ENCODE data around the gene DNM2.

DNM2 gene

DNA sequence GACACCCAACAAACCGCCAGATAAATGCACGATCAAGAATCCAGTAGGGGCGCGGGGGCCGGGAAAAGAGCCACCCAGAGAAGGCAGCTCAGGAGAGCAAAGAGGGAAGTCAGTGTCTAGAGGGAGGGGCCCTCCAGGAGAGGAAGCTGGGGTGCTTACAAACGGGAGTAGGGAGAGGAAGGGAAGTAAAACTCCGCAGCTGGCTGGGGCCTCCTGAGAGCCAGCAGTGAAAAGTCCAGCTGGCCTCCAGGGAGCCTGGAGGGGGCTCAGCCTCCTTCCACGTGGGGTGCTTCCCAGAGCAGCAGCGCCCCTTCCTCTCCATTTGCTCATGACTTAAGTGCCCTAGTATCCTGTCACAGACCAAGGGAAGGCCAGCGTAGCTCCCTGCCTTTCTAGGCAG is 66.4 kb downstream of the DNM2 start:
- DNase-seq: peak; percentile 87

DNA sequence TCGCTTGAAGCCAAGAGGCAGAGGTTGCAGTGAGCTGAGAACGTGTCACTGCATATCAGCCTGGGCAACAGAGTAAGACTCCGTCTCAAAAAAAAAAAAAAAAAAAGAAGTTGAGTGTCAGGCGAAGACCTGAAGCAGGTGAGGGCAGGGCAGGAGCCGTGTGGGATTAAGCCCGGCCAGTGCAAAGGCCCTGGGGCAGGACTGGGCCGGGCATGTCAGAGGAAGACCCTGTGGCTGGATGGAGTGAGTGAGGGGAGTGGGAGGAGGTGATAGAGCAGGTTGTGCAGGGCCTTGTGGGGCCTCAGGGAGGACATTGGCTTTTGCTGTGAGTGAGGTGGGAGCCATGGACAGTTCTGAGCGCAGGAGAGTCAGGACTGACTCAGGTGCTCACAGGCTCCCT is 70.3 kb downstream of the DNM2 start:
- DNase-seq: no peak

DNA sequence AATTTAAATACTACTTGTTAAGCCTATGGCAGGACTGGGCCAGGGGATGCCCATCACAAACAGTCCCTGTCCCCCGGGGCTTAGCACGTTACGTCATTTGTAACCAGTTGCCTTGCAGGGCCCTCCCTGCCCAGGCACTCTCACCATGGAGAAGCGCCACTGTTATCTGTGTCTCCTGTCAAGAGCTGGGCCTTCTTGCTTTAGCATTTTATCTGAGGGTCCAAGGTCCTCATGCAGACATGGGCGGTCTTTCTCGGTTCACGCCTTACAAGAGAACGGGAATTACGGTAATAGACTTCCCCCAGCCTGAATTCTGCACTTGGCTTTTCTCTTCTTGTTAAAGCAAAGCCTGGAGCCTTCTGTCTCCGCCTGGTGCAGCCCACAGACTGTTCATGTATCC is 72.0 kb downstream of the DNM2 start:
- DNase-seq: no peak

DNA sequence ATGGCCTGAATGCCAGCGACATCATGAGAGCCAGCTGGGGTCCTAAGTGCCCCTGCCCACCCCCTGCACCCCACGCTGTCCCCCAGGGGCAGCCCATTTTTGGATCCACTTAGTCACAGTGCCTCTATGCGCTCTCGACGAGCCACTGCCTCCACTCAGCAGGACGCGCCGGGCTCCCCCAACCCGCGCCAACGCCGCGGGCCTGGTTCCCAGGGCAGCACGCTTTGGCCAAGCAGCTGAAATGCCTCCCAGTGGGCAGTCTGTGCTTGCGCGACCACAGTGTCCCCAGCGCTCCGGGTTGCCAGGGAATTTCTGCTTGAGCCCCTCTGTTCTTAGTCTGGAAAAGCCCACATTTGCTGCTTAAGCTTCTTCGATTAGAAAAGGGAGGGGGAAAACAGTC is 78.8 kb downstream of the DNM2 start:
- no peak for DNase-seq

DNA sequence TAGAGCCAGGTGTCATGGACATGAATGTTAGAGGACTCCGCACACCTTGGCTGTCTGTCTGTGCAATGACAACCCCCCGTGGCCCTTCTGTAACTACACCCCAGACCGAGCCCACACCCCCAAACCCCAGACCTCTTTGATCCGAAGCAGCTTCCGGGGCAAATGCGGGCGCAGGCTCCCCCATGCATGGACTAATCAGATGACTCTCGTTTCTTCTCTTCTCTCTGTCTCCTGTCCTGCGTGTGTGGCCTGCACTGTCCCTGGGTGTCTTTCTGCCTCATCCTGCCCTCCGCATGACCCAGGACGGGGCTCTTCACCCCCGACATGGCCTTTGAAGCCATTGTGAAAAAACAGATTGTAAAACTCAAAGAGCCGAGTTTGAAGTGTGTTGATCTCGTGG is 79.2 kb downstream of the DNM2 start:
- no peak for DNase-seq

DNA sequence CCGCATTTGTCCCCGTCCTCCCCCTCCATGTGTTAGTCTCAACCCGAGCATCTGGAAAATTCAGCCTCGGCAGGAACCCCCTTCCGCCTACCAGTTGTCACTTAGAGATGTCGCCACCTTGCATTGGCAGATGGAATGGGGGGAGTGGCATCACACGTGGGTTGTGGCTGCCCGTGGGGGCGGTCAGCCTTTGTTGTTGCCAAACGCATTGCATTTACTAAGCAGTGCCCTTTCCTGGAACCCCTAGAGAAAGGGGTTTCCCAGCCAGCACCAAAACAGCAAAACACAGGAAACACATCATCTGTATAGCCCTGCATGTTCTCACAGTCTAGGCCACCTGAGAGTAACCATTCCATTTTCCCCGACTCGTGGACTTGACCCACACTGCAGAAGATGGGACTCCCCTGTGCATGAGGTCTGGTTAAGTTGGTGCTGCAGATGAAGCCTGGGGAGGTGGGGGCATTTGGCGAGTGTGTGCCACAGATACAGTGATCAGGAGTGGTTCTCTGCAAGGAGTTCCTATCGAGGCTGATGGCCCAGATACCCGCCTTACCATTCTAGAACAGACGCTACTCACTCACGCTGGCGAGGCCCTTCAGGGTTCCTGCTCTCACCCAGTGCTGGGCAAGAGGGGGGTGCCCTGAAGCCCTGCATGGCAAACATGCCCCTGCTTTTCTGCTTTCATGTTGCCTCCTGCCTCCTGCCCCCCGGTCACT is 79.8 kb downstream of the DNM2 start:
- DNase-seq: peak; percentile 56

DNA sequence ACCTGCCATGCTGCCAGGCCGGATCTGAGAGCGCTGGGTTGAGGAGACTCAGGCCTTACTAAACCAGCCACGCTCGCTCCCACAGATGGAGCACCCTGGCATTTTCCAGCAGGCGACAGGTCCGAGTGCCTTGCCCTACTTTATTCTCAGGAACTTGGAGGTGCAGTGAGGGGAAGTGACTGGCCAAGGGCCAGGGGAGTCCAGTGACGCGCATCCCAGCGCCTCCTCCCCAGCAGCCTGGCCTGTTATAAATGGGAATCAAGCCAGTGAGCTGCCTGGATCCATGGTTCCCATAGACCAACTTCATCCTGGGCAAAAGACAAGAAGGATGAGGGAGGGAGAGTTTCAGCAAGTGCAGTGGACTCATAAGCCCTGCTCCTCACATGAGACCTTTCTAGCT is 82.6 kb downstream of the DNM2 start:
- DNase-seq: no peak

DNA sequence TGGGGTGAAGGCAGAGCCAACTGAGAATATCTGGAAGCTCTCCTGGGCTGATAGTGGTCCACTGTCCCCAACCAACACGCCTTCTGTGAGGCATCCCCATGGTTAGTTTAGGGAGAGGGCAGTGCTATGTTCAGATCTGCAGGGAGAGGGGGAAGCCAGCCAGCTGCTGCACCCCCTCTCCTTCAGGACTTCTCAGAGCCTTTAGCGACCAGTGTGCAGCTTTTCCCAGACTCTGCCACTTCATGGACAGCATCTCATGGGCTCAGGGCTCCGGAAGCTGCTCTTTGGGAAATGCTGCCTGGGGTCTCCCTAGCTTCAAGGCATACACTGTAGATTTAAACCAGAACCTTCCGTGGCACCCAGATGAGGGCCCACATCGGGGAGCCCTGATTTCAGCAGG is 84.6 kb downstream of the DNM2 start:
- DNase-seq: no peak

DNA sequence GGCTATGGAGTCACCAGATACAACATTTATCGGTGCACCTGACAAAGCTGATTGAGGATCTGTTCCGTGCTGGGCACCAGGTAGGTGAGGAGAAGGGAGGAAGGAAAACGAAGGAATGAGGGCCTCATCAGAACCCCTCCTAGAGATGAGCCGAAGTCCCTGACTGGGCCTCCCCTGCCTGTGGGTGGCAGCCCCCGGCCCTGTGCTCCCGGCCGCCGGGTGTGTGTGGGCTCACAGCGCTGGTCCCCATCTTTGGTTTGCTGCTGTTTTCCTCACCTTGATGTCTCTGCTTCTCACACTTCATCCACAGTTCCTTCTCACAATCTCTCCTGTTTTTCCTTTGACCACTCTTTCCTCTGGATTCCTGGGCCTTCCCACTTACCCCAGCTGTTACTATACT is 85.4 kb downstream of the DNM2 start:
- DNase-seq: no peak

DNA sequence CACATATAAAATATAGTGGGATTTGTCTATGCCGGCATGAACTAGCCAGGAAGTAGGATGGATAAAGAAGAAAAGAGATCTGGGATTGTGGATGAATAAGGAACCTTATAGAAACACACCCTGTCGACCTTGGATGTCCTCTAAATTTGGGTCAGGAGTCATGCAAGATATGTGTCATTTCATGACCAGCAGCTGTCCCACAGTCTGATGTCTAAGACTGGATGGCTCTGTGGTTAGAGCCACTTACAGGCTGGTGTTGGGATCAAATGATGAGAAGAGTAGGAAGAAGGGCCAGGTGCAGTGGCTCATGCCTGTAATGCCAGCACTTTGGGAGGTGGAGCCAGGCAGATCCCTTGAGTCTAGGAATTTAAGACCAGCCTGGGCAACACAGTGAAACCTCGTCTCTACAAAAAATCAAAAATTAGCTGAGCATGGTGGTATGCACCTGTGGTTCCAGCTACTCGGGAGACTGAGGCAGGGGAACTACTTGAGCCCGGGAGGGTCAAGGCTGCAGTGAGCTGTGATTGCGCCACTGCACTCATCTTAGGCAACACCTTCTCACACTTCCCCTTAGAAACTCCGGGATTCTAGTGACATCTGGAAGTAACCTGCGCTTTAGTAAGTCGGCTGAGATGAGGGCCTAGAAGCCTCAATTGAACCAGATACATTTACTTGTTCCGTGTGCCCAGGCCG is 87.3 kb downstream of the DNM2 start:
- peak; percentile 83 for DNase-seq

DNA sequence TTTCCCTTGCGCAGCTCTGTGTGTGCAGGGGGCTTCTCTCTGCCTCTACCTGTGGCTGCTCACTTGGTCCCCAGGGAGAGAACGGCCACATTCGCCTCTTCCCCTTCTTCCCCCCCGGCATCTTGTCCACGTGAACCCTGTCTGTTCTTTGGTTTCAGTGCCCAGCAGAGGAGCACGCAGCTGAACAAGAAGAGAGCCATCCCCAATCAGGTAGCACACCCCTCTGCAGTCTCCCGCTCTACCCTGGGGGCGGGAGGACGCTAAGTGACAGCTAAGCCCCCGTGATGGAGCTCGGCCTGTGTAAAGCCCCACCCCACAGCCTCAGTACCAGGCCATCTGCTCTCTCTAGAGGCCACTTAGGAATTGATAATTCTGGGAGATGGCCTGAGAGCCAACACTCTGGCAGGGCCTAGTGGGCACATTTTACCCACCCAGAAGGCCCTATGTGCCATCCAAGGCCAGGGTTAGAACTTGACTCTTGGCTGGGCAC is 87.9 kb downstream of the DNM2 start:
- DNase-seq: no peak

DNA sequence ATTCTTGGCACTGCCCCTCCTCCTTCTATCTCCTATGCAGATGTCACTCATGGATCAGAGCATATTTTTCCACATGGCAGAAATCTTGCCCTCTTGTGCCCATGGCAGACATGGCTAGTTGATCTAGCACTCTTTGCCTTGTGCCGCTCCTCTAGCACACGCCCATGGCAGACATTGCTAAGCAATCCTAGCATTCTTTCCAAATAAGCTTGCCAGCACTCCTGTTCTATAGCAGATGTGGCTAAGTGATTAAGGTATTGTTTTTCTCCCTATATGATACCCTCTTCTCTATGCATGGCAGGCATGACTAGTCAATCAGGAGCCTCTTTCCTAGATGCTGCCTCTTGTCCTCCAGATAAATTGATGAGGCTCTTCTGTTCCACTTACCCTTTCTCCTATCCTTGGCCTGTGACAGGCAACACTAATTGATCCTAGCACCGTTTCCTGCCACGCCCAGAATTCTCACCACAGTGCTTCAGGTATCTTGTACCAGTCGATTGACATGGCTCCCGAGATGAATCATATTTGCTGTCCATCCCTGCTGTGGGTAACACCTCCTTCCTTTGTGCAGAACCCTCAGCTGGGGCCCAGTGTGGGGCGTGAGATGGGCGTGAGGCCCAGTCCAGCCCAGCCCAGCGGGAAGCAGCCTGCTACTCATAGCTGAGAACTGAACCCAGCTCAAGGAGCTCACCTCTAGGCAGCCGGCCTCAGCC is 91.2 kb downstream of the DNM2 start:
- DNase-seq: peak; percentile 13

DNA sequence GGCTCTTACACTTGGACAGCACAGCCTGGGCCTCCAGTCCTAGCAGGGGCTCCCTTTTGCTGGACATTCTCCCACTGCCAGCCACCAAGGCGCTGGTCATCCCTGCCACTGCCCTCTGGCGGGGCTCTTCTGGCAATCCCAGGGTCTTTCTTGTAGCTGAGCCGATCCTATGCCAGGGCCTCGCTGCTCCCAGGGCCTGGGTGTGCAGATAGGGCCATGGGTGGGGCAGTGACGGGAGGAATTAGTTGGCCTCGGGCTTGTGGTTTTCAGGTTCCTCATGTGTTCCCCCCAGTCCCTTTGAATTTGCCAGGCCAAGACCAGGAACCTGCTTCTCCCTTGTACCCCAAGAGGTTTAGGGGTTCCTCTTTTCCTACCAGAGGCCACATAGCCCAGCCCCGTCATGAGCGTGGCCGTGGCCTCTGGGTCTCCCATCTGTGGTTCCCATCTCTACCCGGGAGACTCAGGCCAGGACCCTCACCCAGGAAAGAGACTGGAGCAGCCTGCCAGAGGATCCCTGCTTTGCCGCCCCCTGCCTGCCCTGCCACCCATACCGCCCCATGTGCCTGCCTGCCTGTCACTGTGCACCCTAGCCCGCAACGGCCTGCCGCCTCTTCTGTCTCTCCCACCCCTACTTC is 91.9 kb downstream of the DNM2 start:
- DNase-seq: peak; percentile 28

DNA sequence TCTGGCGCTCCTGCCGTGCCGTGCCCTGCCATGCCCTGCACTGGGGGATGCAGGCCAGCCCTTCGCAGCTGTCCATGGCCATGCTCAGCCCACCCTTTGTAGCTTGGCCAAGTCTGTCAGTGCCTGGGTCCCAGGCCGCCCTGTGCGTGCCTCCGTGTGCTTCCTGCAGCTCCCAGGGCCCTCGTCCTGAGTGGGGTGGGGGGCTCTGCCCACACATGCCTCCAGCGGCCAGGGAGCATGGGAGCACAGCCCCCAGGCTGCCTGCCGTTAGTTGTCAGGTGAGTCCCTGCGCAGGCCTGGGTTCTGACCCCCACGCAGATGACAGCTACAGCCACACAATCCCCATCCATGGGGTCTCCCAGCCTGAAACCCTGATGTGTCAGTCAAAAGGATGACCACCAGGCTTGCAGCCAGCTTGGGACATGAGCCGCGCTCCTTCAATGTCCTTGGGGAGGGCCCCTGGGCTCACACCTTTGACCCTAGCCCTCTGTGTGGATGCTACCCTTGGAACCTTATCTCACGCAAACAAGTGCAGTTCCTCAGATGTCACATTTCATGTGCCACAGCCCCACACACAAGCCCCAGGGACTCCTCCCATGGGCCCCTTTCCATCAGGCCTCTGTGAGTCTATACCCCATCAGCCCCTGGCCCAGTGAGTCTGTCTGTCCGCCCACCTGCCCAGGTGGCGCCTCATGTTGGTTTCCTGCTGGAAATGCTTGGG is 93.7 kb downstream of the DNM2 start:
- DNase-seq: no peak

DNA sequence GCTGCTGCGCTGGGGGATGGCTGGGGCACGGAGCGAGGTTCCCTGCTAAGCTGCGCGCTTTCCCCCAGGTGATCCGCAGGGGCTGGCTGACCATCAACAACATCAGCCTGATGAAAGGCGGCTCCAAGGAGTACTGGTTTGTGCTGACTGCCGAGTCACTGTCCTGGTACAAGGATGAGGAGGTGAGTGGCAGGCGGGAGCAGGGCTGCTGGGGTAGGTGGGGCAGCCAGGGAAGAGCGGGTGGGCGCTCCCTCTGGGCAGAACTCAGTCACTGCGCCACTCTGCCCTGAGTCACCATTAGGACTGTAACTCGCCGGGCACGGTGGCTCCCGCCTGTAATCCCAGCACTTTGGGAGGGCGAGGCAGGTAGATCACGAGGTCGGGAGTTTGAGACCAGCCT is 94.3 kb downstream of the DNM2 start:
- DNase-seq: no peak

DNA sequence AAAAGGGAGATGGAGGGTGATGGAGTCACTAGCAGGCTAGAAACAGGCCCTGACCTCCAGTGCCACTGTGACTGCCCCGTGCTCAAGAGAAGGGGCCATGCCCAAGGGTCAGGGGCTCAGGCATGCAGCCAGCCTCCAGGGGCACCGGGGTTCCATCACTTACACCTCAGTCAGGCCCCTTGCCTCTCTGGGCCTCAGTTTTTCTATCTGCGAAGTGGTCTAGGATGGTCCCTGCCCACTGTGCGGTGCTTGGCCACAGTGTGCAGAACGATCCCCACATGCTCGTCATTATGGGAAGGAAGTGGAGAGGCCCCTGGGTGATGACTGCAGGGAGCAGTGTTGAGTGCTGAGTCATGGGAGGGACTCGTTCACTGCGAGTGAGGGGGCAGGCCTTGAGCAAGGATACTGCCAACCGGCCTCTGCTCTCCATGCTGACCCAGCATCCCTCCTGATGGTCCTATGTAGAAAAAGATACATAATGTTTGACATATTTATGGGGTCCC is 95.1 kb downstream of the DNM2 start:
- peak; percentile 92 for DNase-seq

DNA sequence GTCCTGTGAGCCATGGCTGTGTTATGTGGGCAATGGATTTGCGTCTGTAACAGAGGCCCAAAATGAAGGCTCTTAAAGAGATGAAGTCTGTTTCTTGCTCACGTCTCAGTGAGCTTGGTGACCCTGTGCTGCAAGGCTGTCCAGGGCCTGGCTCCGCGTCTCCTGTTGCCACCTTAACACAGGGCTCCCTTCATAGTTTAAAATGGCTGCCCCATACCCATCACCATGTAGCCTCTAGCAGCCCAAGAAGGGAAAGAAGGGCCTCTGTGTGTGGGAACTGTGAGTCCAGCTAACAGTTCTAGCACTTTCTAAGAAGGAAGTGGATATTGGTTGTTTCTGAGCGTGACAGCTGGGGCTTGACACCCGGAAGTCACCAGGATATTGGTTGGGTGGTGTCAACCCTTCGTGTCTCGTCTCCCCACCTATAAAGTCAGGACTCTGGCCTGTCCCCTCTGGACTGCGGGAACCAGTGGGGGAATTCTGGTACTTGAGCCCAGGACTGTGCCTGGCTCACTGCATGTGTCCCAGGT is 97.2 kb downstream of the DNM2 start:
- DNase-seq: peak; percentile 27

DNA sequence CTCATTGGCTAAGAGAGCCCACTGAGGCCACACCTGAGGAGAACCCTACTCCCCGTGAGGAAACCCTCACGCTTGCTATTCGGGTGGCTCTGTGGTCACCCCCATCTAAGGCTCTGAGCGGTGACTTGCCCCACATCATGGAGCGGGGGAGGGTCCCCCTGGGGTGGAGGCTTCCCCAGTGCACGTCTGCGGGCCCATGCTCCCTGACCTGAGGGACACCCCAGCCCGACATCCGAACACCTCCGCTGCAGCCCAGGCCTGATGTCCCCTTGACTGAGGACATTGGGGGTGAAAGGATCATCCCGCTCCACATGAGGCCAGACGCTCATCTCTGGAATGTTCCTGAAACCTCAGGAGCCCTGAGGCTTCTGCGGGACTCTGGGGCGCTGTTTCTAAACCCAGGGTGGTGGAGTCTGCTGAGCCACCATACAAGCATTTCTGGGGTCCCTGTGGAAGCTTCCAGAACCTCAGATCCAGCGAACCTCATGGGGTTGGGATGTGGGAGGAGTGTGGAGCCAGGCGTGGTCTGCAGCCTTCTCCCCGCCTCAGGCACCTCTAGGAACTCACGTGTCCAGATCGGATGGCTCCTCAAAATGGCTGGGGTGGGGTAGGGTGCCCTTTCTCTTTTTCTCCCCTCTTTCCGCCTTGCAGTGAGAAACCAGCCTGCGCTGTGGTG is 98.2 kb downstream of the DNM2 start:
- DNase-seq: no peak

DNA sequence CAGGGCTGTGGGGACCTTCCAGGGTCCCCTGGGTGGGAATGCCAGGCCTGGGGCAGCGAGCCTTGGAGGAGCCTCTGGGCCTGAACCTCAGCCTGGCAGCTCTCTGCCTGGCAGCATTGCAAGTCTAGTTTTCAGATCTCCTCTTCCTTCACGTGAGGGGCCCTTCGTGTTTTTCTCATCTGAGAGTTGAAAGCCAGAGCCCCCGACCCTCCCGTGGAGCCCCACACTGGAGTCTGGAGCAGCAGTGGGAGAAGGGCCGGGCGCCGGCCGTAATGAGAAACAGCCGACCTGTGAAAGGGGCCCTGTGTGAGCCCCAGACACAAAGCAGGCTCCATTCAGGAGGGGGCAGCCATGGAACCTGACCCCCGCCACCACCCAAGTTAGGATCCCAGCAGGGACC is 98.8 kb downstream of the DNM2 start:
- no peak for DNase-seq

DNA sequence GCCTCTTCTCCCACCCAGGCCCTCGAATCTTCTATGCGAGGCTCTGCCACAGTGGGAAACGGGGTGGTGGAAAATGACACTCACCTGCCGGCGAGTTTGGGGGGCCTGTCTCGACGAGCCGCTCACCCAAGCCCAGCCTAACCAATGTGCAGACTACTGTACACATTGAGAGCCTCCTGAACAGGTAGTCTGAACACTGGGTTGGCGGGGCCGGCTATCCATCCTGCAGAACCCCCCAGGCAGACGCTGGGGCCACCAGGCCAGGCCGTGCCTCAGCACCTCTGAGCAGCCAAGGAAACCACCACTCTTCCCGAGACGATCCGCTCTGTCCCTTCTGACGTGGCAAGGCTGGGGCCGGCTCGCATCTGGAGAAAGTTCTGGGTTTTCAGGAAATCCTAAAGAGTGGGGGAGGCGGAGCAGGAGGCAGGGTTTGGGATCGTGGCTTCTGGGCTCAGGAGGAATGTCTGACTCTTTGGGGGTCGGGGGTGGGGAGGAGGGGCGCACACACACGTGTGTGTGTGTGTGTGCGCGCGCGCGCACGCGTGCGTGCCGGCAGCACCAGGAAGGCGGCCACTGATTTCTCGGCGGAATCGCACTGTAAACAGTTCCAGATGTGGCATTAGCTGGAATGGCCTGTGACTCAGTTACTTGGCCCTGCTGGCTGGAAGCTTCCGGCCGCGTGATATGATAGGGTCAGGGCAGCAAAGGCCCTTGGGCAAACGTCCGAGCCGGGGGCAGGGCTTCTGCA is 99.6 kb downstream of the DNM2 start:
- no peak for DNase-seq
